HG02759 (cell line): ENCODE data around the gene HMGXB4.
"Not testable (repeated sequence)": the region's sequence is repeated elsewhere in the genome, so short reads cannot be mapped to it uniquely, and the experiment has no call there.

ENCODE experiments used
- ATAC-seq: cut with Tn5 transposase; IDR thresholded peaks from one replicate; pipeline ENCODE4 v1.9.1; 2021; ENCODE audit warnings: mild to moderate bottlenecking, moderate library complexity; ENCODE audit not compliant: unreplicated experiment

HMGXB4 gene, protein sequence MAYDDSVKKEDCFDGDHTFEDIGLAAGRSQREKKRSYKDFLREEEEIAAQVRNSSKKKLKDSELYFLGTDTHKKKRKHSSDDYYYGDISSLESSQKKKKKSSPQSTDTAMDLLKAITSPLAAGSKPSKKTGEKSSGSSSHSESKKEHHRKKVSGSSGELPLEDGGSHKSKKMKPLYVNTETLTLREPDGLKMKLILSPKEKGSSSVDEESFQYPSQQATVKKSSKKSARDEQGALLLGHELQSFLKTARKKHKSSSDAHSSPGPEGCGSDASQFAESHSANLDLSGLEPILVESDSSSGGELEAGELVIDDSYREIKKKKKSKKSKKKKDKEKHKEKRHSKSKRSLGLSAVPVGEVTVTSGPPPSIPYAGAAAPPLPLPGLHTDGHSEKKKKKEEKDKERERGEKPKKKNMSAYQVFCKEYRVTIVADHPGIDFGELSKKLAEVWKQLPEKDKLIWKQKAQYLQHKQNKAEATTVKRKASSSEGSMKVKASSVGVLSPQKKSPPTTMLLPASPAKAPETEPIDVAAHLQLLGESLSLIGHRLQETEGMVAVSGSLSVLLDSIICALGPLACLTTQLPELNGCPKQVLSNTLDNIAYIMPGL

DNA sequence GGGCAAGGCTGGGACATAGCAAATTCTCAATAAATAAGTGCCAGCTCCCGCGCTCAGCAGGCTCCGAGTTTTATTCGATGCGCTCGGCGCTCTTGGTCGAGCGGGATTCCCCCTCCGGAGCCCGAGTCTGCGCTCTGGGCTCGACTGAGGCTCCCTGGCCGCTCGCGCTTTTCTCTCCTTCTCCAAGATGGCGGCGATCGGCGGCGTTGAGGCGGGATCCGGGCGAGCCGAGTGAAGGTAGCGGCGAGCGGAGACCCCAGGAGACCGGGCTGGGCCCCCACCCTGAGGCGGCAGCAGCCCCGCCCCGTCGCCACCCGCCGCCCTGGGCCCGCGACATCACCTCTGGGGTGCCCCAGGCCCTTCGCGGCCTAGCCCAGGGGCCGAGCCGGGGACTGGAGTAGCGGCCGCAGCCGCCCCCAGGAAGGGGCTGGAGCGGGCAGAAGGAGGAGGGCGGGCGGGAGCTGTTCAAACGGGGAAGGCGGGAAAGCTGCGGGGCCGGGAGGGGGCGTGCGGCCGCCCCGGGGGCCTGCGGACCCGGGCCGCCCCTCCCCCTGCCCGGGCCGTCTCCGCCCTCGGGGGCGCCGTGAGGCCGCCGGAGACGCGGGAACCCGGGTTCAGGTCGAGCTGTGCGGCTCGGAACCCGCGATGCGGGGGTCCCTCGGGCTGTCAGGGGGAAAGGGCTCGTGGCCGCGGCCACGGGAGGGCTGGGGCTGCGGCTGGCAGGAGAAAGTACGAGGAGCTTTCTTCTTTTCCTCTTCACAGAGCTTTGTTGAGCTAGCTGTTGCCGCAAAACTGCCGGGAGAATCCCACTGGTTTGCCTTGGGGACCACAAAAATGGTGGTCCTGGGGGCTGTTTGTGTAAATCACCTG lies at the start of gene HMGXB4:
Gene HMGXB4 (plus strand): TSS at position 173 of the 870 bp plus-strand sequence. CDS start 4,898 bp downstream, outside the sequence.
- ATAC-seq: peak; percentile 88

DNA sequence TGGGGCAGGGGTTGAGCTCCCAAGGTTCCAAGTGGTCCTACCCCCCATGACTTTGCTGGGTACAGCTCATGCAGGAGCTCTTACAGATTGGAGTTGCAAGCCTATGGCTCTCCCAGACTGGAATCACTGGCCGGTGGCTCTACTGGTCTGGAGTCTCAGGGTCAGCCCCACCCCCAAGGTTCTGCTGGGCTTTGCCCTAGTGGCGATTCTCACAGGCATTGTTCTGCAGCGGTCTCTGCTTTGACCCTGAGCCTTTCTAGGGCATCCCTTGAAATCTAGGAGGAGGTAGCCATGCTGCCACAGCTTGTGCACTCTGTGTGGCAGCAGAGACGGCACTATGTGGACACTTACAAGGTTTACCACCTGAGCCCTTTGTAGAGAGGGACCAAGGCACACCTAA lies 49.3 kb upstream of the HMGXB4 start:
- no peak for ATAC-seq

DNA sequence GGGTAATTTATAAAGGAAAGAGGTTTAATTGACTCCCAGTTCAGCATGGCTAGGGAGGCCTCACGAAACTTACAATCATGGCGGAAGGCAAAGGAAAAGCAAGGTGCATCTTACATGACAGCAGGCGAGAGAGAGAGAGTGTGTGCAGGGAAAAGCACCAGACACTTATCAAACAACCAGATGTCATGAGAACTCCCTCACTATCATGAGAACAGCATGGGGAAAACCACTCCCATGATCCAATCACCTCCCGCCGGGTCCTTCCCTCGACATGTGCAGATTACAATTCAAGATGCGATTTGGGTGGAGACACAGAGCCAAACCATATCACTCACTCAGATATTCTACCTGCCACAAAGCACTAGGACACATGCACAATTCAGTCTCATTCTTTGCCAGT lies 48.1 kb upstream of the HMGXB4 start:
- ATAC-seq: no peak

DNA sequence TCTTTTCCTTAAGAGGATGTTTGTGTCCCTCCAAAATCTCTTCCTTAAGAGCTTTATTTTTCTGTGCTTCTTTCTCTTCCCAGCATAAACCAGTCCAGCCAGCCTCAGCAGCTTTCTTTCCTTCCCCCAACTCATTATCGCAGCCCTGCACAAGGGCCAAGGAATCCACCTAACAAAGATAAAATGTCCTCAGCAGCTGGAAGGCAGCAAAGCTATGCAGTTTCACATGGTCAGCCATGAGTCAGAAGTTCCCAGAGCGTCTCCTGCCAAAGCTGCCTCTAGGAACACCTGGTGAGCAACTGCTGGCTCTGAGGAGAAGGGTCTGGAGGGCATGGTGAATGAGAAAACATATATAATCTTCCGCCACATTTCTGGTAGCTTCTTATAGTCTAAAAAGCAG lies 45.3 kb upstream of the HMGXB4 start:
- ATAC-seq: no peak

DNA sequence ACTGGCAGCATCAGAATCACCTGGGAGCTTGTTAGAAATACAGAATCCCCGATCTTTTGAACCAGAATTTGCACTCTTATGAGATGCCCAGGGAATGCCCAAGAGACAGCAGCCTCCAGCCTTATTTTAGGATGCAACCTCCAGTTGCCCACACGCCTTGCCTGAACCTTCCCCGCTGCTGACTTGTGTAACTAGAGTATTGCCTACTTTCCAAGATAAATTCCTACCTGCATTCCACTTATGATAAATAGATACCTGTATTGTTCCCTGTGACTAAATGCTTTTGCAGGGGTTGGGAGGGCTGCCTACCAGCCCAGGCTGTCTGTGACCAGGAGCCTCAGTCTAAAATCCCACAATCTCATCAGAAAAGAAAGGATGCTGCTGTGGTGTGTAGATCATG lies 44.3 kb upstream of the HMGXB4 start:
- no peak for ATAC-seq

DNA sequence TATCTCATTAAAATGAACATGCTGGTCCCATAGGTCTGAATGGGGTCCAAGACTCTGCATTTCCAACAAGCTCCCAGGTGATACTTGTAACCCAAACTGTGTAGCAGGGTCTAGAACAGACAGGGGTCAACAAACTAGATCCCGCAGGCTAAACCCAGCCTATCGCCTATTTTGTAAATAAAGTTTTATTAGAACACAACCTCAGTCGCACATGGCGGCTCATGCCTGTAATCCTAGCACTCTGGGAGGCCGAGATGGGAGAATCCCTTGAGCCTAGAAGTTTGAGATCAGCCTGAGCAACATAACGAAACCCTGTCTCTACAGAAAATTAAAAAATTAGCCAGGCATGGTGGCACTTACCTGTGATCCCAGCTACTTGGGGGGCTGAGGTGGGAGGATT lies 42.3 kb upstream of the HMGXB4 start:
- no peak for ATAC-seq

DNA sequence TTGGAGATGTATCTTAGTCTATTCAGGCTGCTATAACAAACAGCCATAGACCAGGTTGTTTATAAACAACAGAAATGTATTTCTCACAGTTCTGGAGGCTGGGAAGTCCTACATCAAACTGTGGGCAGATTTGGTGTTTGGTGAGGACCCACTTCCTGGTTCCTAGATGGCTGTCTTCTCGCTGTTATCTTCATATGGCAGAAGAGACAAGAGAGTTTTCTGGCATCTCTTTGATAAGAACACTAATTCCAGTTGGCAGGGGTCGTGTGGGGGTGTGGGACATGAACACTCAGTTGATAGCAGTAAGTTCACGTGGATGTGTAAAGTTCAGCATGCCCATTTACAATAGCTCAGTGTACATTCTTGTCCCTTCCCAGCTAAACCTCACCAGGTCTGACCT lies 41.3 kb upstream of the HMGXB4 start:
- ATAC-seq: no peak

DNA sequence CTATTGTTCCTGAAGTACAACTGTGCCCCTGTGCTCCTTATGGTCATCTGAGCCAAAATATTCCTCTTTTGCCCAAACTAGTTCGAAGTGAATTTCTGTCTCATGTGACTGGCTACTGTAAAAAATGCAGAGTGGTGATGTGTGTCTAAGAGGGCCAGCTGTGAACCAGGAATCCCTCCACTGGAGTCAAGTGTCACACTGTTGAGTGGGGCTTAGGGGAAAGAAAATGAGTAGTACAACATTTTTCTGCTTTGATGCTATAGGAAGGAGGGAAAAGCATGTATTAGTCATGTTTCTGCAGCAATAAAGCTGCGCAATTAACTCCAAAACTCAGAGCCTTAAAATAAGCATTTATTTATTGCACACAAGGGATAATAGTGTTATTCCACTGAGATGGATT lies 39.8 kb upstream of the HMGXB4 start:
- ATAC-seq: no peak

DNA sequence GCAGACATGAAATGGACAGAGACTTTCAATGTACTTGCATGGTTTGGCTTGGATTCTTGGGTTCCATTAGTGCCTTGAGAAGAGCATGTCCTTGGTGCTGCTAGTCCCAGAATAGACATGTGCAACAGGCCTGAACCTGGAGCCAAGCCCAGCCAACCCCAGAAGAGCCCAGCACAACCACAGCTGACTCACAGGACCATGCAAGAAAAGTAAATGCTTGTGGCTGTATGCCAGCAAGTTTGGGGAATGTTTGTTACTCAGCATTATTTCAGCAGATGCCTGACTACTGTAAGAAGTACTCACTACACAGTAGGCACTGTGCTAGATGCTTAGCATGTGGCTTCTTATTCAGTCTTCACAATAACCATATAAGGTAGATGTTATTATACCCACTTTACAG lies 39.2 kb upstream of the HMGXB4 start:
- no peak for ATAC-seq

DNA sequence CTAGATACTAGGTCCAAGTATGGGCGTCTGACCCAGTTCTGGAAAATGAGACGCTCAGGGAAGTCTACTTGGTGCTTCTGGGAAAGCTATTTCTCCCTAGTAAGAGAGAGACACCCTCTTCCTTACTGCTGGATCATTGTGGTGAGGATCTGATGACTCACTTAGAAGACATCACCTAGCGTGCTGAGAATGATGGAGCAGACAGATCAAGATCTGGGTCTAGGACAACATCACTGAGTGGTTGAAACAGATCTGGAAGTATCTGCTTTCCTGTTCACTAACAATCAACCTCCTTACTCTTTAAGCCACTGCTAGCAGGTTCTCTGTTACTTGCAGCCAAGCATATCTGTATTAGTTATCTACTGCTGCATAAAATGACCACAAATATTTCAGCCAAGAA lies 38.3 kb upstream of the HMGXB4 start:
- ATAC-seq: no peak

DNA sequence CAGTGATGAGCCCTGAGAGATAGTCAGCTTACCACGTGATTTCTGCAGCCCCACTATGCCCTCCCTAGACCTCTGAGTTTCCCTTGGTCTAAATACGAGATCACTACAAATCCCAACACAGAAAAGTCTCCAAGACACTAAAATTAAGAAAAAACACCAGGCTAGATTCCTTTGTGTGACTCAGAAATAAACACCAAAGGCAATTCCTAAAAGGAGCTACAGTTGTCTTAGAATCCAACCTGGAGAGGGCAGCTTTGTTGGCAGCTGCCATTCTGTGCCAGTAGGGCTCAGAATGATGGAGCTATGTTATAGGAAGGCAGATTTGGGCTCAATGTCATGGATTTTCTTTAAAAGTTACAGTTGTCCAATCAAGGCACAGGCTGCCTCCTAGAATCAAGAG lies 37.1 kb upstream of the HMGXB4 start:
- ATAC-seq: no peak

DNA sequence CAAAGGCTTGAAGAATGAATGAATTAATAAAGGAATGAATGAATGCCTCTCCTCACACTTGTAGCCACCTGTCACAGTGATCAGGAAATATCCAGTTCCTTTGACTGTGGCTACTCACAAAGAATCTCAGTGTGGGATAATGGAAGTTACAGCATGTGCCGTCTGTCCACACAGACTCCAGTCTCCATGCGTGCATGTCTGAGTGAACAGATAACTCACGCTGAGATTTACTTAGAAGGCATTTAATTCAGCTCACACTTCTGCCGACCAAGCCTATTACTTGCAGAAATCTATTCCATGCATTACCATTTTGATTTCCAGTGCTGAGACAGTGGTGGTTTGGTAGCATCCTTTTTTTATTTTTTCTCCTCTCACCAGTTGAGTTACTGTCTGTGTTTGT lies 32.3 kb upstream of the HMGXB4 start:
- no peak for ATAC-seq

DNA sequence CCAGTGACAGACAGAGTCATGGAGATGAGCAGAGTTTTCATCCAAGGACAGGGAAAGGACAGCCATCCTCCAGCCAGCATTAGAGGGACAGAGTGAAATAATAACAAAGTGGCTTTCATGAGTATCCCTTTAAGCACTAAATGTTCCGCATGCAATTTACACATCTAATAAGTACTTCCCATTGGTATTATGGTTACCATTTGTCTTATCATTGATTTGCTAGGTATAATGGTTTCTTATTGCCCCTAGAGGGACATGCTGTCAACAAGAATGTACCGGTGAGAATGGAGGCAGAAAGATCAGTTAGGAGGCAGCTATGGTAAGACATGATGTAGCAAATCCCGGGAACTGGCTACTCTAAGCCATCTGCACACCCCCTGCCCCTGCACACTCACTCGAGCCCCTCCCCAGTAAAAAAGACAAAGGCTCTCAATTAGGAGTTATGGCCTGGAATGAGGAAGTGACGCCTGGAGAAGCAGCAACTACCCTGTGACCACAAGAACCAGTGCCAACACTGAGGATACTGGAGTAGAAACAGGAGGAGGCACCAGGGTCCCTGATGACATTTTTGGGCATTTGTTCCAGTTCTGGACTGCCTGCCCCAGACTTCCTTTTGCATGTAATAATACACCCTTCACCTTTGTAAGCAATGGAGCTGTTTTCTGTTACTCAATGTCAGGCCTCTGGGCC lies 30.2 kb upstream of the HMGXB4 start:
- ATAC-seq: no peak

DNA sequence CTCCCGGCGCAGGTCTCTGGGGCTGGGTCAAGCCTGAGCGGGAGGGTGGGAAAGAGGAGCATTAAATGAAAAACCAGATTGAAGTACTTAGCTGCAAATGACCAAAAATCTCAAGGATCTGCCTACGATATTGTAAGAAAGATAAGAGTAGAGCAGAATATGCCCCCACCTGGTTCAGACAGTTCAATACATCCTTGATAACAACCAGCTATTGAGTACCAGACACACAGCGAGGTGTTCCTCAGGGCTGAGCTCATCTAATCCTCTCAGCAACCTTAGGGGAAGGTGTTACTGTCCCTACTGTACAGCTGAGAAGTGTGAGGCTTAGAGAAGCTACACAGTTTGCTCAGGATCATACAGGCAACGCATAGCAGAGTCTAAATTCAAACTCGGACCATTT lies 27.4 kb upstream of the HMGXB4 start:
- ATAC-seq: no peak

DNA sequence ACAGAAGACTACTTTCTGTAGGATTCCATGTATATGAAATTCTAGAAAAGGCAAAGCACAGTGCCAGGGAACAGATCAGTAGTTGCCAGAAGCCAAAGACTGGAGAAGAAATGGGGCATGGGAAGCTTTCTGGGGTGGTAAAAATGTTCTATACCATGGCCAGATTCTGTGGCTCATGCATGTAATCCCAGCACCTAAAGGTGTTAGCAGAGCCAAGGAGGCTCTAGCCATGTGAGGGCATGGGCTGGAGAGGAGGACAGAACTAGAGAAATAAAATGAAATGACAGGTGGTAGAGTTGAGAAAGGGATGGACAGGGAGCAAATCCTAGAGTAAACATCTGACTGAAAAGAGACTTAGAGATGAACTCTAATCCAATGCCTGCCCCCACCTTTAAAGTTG lies 26.9 kb upstream of the HMGXB4 start:
- ATAC-seq: no peak

DNA sequence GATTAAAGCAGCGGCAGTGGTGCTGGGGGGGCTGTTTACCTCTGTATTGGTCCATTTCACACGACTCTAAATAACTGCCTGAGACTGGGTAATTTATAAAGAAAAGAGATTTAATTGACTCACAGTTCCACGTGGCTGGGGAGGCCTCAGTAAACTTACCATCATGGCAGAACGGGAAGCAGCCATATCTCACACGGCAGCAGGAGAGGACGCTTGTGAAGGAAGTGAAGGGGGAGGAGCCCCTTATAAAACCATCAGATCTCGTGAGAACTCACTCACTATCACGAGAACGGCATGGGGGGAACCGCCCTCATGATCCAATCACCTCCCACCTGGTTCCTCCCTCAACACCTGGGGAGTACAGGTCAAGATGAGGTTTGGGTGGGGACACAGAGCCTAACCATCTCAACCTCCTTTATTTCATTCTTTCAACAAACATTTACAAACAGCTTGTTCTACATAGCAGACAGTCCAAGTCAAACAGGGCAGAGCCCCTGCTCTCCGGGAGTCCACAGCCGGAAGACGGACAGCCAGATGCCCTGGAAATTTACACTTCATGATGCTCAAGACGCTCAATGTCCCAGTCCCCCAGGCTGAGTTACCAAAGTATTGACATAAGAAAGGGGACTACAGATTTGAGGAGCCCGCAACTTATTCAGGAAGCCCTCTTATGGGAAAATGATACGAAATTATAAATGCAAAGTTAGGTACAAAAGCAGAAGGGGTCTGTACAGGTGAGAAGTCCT lies 26.3 kb upstream of the HMGXB4 start:
- ATAC-seq: no peak

DNA sequence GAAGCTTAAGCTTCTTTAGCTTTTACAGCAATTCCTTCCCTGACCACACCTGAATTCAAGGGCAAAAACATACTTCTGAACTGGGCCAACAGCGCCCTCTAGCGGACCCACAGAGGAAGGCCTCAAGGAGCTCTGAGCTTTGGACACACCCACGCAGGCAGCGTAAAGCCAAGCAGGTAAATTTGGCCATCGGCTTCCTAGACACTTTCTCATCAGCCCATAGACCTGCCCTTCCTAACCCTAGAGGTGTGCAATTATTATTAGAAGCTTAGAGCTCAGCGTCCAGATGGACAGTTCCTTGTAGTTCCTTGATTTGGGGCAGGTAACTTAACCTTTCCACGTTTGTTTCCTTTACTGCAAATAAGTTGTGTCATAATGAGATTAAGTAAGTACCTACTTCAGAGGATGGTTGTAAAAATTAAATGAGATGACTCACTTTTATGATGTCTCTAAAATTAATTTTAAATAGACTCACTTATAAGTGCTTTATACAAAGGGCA lies 25.7 kb upstream of the HMGXB4 start:
- ATAC-seq: no peak

DNA sequence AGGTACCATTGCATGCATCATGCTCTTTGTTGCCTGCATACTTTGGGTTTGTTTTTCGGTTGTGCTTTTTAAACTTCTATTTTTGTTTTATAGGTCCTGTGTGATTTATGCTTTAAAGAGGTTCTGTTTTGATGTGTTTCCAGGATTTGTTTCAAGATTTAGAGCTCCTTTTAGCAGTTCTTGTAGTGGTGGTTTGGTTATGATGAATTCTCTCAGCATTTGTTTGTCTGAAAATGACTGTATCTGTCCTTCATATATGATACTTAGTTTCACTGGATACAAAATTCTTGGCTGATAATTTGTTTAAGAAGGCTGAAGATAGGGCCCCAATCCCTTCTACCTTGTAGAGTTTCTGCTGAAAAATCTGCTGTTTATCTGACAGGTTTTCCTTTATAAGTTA lies 18.5 kb upstream of the HMGXB4 start:
- not testable (repeated sequence) for ATAC-seq

DNA sequence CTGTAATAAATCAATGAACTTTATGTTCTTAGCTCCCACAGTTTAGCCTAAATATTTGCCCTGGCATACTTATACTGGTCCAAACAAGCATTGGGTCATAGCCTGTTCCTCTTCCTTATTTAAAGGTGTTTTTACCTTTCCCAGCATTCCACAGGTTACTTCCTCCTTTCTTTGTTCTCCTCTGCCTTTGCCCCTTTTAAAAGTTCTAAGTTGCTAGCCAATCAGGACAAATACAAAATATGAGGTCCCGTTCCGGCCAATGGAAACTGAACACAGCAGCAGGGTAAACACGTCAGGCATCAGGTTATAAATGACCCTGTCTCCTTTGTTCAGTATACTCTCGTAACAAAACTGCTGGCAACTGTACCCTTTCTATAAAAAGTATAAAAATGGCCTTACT lies 12.8 kb upstream of the HMGXB4 start:
- not testable (repeated sequence) for ATAC-seq

DNA sequence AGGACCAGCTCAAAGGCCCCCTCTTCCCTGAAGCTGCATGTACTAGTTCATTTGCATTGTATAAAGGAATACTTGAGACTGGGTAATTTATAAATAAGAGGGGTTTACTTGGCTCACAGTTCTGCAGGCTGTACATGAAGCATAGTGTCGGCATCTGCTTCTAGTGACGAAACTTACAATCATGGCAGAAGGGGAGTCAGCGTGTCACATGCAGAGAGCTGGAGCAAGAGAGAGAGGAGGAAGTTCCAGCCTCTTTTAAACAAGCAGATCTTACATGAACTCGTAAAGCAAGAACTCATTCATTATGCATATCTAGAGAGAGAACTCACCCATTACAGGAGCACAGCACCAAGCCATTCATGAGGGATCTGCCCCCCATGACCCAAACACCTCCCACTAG lies 7.1 kb upstream of the HMGXB4 start:
- ATAC-seq: no peak
